Osteocyte (in vitro differentiated cells): Measurements from ENCODE around the gene DCHS1. TPM values are rescaled to one million over a fixed set of nuclear protein-coding genes. Genes with fewer than 3 reads are reported as not detected.

Experiments
- DNase-seq: peaks from one replicate; pipeline ENCODE4 v3.0.0; 2021; ENCODE audit warnings: mixed read lengths; ENCODE audit not compliant: unreplicated experiment; ENCODE audit errors: extremely low spot score
- H3K27ac Mint-ChIP-seq: one replicate; pipeline ENCODE4 v1.8.0; 2021; ENCODE audit warnings: mild to moderate bottlenecking, mixed read lengths; ENCODE audit not compliant: unreplicated experiment
- H3K27me3 Mint-ChIP-seq: one replicate; pipeline ENCODE4 v1.8.0; 2021; ENCODE audit warnings: mixed read lengths; ENCODE audit not compliant: unreplicated experiment
- H3K36me3 Mint-ChIP-seq: one replicate; pipeline ENCODE4 v1.8.0; 2021; ENCODE audit warnings: mixed read lengths; ENCODE audit not compliant: unreplicated experiment
- H3K4me1 Mint-ChIP-seq: one replicate; pipeline ENCODE4 v1.8.0; 2021; ENCODE audit warnings: mixed read lengths; ENCODE audit not compliant: unreplicated experiment
- H3K4me3 Mint-ChIP-seq: one replicate; pipeline ENCODE4 v1.8.0; 2021; ENCODE audit warnings: mild to moderate bottlenecking, moderate library complexity, mixed read lengths; ENCODE audit not compliant: unreplicated experiment
- H3K9me3 Mint-ChIP-seq: one replicate; pipeline ENCODE4 v1.8.0; 2021; ENCODE audit warnings: mixed read lengths; ENCODE audit not compliant: unreplicated experiment
- CTCF ChIP-seq: fragments of 200-600 bp; sonication (generic); IDR thresholded peaks from 2 replicates; pipeline ENCODE4 v1.5.0; 2021; ENCODE audit warnings: antibody characterized with exemption, mild to moderate bottlenecking, moderate library complexity
- total RNA-seq: library from RNA; stranded (reverse); gene quantifications from 2 replicates; pipeline ENCODE4 v1.2.1, GENCODE V29; 2021

Gene DCHS1
- total RNA-seq, 1 donor from 2014 or later, result 63.0 TPM

- Mint-ChIP-seq H3K36me3 (peaks cover 24% of the 10 kb centered on the region), H3K4me1 (no peaks in the 10 kb centered on the region), H3K27ac (no peak overlapping the region), H3K4me3 (no peak overlapping the region), H3K9me3 (peaks cover 25% of the 10 kb centered on the region), H3K27me3 (no peaks in the 10 kb centered on the region)
- no peak for TF ChIP-seq CTCF
- peak; percentile 64 for DNase-seq
Observed at GRCh38 chr11:6587360-6587953, 68.2 kb downstream of the DCHS1 start.

- Mint-ChIP-seq H3K4me3 (no peak overlapping the region), H3K27ac (no peak overlapping the region), H3K4me1 (no peaks in the 10 kb centered on the region), H3K36me3 (peaks cover 22% of the 10 kb centered on the region), H3K27me3 (no peaks in the 10 kb centered on the region), H3K9me3 (peaks cover 30% of the 10 kb centered on the region)
- DNase-seq, result peak; percentile 81
- no peak for TF ChIP-seq CTCF
Observed at GRCh38 chr11:6586434-6587359, 68.9 kb downstream of the DCHS1 start.

GRCh38 chr11:6584528-6584927, 71.1 kb downstream of the DCHS1 start:
- no peaks in the 10 kb centered on the region for H3K4me1 Mint-ChIP-seq
- no peak for DNase-seq
- no peak overlapping the region for H3K27ac Mint-ChIP-seq
- no peak overlapping the region for H3K4me3 Mint-ChIP-seq
- no peak for TF ChIP-seq CTCF
- no peaks in the 10 kb centered on the region for H3K27me3 Mint-ChIP-seq
- peaks cover 22% of the 10 kb centered on the region for H3K36me3 Mint-ChIP-seq
- H3K9me3 Mint-ChIP-seq, result peaks cover 30% of the 10 kb centered on the region

- TF ChIP-seq CTCF, result no peak
- H3K27me3 Mint-ChIP-seq, result no peaks in the 10 kb centered on the region
- H3K36me3 Mint-ChIP-seq, result peaks cover 22% of the 10 kb centered on the region
- no peaks in the 10 kb centered on the region for H3K4me1 Mint-ChIP-seq
- no peak overlapping the region for H3K27ac Mint-ChIP-seq
- no peak for DNase-seq
- no peak overlapping the region for H3K4me3 Mint-ChIP-seq
- peaks cover 30% of the 10 kb centered on the region for H3K9me3 Mint-ChIP-seq
Observed at GRCh38 chr11:6583584-6583983, 72.0 kb downstream of the DCHS1 start.

- Mint-ChIP-seq H3K36me3 (peaks cover 18% of the 10 kb centered on the region), H3K9me3 (peaks cover 27% of the 10 kb centered on the region)
Observed at GRCh38 chr11:6579681-6580080, 75.9 kb downstream of the DCHS1 start.

More at GRCh38 chr11:6579681-6580080, 75.9 kb downstream of the DCHS1 start:
- TF ChIP-seq CTCF, result no peak
- peak; percentile 34 for DNase-seq
- Mint-ChIP-seq H3K4me3 (no peak overlapping the region), H3K27ac (no peak overlapping the region), H3K27me3 (no peaks in the 10 kb centered on the region), H3K4me1 (peaks cover 12% of the 10 kb centered on the region)
